GM12872 (cell line): Measurements from ENCODE around the gene RSPH9.

ENCODE experiments used
- CTCF ChIP-seq: IDR thresholded peaks from 3 replicates; pipeline ENCODE4 v1.5.1; 2011; ENCODE audit warnings: low read depth, mild to moderate bottlenecking, low read length, moderate library complexity; ENCODE audit not compliant: insufficient read depth

RSPH9 gene

DNA sequence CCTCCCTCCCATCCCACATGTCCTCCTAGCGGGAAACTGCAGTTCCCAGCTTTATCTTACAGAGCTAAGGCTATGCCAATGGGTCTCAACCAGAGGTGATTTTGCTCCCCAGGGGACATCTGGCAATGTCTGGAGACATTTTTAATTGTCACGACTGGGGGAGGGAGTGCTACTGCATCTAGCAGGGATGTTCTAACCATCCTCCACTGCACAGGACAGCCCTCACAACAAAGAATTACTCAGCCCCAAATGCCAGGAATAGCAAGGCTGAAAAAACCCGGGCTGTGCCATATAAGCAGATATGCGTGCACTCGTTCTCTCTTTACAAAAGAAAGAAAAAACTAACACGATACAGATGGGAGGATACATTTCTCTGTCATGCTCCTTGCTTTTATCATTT is 34.2 kb downstream of the RSPH9 start:
- TF ChIP-seq CTCF, result no peak

DNA sequence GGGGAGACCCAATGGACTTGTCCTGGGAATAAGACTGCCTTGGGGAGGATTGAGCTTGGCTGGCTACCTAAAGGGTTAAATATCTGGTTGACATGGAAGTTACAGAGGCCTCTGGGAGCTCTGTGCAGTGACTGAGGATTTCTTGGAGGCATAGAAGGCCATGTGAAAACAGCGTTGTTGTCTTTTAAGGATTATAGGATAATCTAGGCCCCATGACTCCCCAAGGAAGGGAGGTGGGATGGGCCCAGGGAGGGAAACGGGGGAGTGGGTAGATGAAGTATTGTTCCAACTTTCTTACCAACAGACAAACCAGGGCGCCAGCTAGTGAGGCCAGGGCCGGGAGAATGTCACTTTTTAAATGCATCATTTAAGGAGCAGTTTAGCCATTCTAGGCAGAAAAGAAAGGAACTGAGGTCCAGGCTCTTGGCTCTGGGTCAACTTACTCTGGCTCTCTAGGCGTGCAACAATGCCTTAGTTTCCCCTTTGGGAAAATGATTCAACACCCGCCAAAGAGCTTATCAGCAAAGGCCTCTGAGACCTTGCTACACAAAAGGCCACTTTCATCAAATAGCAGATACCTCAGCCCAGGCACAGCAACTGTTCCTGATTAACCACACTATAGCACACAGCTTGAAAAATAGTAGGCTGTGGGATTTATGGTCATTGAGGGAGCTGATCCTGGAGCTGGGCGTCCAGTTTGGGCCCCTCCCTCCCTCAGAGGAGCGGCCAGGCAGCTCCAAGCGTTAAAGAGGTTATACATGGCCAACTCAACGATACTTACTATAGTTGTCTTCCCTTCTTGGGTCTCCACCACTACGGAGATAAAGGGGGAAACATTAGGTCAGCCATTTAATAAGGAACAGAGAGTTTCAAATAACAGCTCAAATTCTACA is 35.7 kb downstream of the RSPH9 start:
- no peak for TF ChIP-seq CTCF

DNA sequence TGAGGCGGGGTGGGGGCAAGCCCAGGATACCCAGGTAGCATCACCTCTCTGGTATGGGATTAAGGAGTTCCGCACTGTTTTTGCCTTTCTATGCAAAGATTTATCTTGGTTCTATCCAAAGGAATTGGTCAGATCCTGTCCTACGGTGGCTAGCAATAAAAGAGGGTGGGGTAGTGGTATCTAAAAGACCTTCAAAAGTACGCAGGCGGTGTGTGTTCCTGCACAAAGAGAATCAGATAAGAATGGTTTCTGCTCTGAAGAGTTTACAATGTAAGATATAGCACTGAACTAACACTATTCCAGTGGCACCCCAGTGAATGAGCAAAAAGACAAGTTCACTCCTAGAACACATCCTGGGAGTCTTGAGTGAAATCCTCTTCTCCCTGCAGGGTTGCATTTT is 36.5 kb downstream of the RSPH9 start:
- TF ChIP-seq CTCF, result no peak

DNA sequence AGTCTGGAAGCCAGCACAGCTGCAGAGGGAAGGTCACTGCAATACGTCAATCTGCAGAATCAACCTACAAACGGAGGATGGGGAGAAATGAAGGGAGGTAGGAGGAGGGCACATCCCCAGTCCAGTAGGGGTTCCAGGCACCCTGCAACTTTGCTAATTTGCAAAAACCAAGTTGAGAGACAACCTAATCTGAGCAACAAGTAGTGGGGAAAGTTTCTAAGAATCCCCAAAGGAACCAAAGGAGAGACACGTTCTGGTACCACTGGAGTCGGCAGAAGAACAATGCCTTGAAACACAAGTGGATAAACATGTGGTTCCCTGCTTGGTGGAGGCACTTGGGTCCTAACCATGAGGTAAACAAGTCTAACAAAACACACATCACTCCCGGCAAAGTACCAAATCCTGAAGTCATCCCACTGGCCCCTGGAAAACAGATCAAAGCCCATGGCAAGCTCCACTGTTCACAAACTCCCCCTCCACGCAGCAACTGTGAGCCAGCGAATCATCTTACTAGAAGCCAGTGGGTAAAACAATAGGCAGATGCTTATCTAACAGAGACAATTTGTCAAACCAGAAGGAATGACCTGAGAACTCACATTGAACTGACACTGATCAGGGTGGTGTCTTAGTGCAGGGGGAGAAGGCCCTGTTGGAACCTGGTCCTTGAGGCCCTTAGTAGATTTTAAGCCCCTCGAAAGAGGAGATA is 38.0 kb downstream of the RSPH9 start:
- no peak for TF ChIP-seq CTCF

GRCh38 chr6:43683708-43684455 is 39.0 kb downstream of the RSPH9 start:
- no peak for TF ChIP-seq CTCF

- TF ChIP-seq CTCF, result no peak
Measured at GRCh38 chr6:43687079-43687436, 42.2 kb downstream of the RSPH9 start.
